ENCODE data around the gene DCPS.
"Not testable (repeated sequence)": the region's sequence is repeated elsewhere in the genome, so short reads cannot be mapped to it uniquely, and the experiment has no call there.

The DCPS gene

GRCh38 chr11:126288237-126288636 is 15.6 kb upstream of the DCPS start:
- DNase-seq (ENCODE audit: low read depth in 2 of 3, low spot score in 2 of 3) = no peak

GRCh38 chr11:126290887-126291286 is 13.0 kb upstream of the DCPS start:
- no peak for DNase-seq (ENCODE audit: low read depth in 2 of 3, low spot score in 2 of 3)

GRCh38 chr11:126293726-126294125 is 10.1 kb upstream of the DCPS start:
- DNase-seq (ENCODE audit: low read depth in 2 of 3, low spot score in 2 of 3) = no peak

- no peak for DNase-seq (ENCODE audit: low read depth in 2 of 3, low spot score in 2 of 3)
Measured at GRCh38 chr11:126297004-126297403, 6.9 kb upstream of the DCPS start.

GRCh38 chr11:126304457-126305075 is 706 bp downstream of the DCPS start:
- no peak for DNase-seq (ENCODE audit: low read depth in 2 of 3, low spot score in 2 of 3)

- no peak for DNase-seq (ENCODE audit: low read depth in 2 of 3, low spot score in 2 of 3)
Measured at GRCh38 chr11:126305699-126306098, 1.8 kb downstream of the DCPS start.

GRCh38 chr11:126307706-126308105 is 3.8 kb downstream of the DCPS start:
- no peak for DNase-seq (ENCODE audit: low read depth in 2 of 3, low spot score in 2 of 3)

- no peak for DNase-seq (ENCODE audit: low read depth in 2 of 3, low spot score in 2 of 3)
Measured at GRCh38 chr11:126308271-126308671, 4.4 kb downstream of the DCPS start.

- DNase-seq (ENCODE audit: low read depth in 2 of 3, low spot score in 2 of 3) = not testable (repeated sequence)
Measured at GRCh38 chr11:126308771-126309170, 4.9 kb downstream of the DCPS start.

- DNase-seq (ENCODE audit: low read depth in 2 of 3, low spot score in 2 of 3) = peak in 1 of 3 experiments; percentile 35
Measured at GRCh38 chr11:126310200-126310991, 6.5 kb downstream of the DCPS start.

- DNase-seq (ENCODE audit: low read depth in 2 of 3, low spot score in 2 of 3) = no peak
Measured at GRCh38 chr11:126310992-126311310, 7.1 kb downstream of the DCPS start.

- no peak for DNase-seq (ENCODE audit: low read depth in 2 of 3, low spot score in 2 of 3)
Measured at GRCh38 chr11:126311401-126312291, 7.8 kb downstream of the DCPS start.

GRCh38 chr11:126312961-126313360 is 9.1 kb downstream of the DCPS start:
- DNase-seq (ENCODE audit: low read depth in 2 of 3, low spot score in 2 of 3) = no peak

- no peak for DNase-seq (ENCODE audit: low read depth in 2 of 3, low spot score in 2 of 3)
Measured at GRCh38 chr11:126313826-126314225, 10.0 kb downstream of the DCPS start.

GRCh38 chr11:126317432-126317755 is 13.5 kb downstream of the DCPS start:
- DNase-seq (ENCODE audit: low read depth in 2 of 3, low spot score in 2 of 3) = no peak

- DNase-seq (ENCODE audit: low read depth in 2 of 3, low spot score in 2 of 3) = no peak
Measured at GRCh38 chr11:126317756-126318573, 14.1 kb downstream of the DCPS start.

- DNase-seq (ENCODE audit: low read depth in 2 of 3, low spot score in 2 of 3) = no peak
Measured at GRCh38 chr11:126318574-126319373, 14.9 kb downstream of the DCPS start.

GRCh38 chr11:126319374-126319740 is 15.5 kb downstream of the DCPS start:
- no peak for DNase-seq (ENCODE audit: low read depth in 2 of 3, low spot score in 2 of 3)

- no peak for DNase-seq (ENCODE audit: low read depth in 2 of 3, low spot score in 2 of 3)
Measured at GRCh38 chr11:126322996-126323395, 19.1 kb downstream of the DCPS start.

GRCh38 chr11:126327281-126328000 is 23.6 kb downstream of the DCPS start:
- no peak for DNase-seq (ENCODE audit: low read depth in 2 of 3, low spot score in 2 of 3)
